ENCODE measurements around the gene LSAMP.
A peak's percentile ranks its signal among the peaks of the same experiment; 100 is the strongest.
"Not testable (repeated sequence)": the region's sequence is repeated elsewhere in the genome, so short reads cannot be mapped to it uniquely, and the experiment has no call there.

Gene LSAMP

DNA sequence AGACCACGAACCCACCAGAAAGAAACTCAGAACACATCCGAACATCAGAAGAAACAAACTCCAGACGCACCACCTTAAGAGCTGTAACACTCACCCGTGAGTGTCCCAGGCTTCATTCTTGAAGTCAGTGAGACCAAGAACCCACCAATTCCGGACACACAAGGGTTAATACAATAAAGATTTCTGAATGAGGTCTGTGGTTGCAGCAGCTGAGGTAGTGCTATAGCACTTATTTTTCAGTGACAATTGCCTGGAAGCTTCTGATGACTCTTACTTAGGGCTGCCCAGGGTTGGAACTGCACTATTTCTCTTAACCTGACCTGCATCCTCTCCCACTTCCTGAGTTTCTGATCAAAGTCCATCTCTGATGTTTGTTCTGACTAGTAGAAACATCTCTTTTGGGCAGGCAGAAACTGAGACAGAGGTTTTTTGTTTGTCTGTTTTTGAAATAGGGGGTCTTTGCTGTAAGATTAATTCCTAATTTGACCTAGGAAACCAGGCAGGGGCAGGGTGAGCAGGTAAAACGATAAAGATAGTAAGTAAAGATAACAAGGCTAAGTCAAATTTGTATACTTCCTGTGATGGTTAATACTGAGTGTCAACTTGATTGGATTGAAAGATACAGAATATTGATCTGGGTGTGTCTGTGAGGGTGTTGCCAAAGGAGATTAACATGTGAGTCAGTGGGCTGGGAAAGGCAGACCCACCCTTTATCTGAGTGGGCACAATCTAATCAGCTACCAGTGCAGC is 652.9 kb downstream of the LSAMP start:
- Histone ChIP-seq H3K4me1 (ENCODE audit: control insufficient read depth, low read depth, low read length) (no peaks in the 10 kb centered on the region), H3K9me3 (ENCODE audit: control insufficient read depth, low read depth, low read length) (no peaks in the 10 kb centered on the region), H3K27ac (ENCODE audit: low read length) (no peak overlapping the region), H3K9ac (ENCODE audit: low read length) (no peak overlapping the region), H3K36me3 (ENCODE audit: control insufficient read depth, low read depth, low read length) (no peaks in the 10 kb centered on the region), H3K27me3 (ENCODE audit: control insufficient read depth, insufficient read depth, low read length) (no peaks in the 10 kb centered on the region), H3K4me3 (ENCODE audit: low read length) (no peak overlapping the region)

DNA sequence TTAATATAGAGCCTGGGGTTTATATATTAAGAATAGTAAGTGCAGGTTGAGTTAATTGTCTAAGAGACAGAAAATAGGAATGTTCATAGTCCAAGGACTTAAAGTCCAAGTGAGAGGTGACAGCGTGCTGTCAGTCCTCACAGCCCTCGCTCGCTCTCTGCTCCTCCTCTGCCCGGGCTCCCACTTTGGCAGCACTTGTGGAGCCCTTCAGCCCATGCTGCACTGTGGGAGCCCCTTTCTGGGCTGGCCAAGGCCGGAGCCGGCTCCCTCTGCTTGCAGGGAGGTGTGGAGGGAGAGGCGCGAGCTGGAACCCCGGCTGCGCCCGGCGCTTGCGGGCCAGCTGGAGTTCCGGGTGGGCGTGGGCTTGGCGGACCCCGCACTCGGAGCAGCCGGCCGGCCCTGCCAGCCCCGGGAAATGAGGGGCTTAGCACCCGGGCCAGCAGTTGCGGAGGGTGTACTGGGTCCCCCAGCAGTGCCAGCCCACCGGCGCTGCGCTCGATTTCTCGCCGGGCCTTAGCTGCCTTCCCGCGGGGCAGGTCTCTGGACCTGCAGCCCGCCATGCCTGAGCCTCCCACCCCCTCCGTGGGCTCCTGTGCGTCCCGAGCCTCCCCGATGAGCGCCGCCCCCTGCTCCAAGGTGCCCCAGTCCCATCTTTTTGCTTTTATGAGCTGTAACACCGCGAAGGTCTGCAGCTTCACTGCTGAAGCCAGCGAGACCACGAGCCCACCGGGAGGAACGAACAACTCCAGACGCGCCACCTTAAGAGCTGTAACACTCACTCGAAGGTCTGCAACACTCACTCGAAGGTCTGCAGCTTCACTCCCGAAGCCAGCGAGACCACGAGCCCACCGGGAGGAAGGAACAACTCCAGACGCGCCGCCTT is 653.8 kb downstream of the LSAMP start:
- not testable (repeated sequence) for H3K27me3 ChIP-seq (ENCODE audit: control insufficient read depth, insufficient read depth, low read length); H3K9ac ChIP-seq (ENCODE audit: low read length); H3K27ac ChIP-seq (ENCODE audit: low read length); H3K36me3 ChIP-seq (ENCODE audit: control insufficient read depth, low read depth, low read length); H3K9me3 ChIP-seq (ENCODE audit: control insufficient read depth, low read depth, low read length); H3K4me1 ChIP-seq (ENCODE audit: control insufficient read depth, low read depth, low read length); H3K4me3 ChIP-seq (ENCODE audit: low read length)

DNA sequence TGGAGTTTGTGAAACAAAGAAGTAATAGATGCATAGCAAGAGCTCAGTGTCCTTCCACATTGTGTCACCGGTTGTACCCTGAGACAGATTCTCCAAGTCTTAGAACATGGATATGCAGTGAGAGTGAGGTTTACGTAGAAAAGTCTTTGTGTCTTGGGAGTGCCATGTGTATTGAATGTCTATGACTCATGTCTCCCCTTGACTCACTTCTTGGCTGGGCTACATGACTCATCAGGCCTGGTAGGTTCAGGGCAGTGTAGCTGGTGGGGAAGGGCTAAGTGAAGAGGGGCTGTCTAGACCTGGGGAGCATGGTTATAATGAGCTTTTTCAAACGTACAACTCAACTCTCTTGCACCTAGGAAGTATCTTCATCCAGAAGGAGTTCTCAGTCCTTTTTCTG is 654.5 kb downstream of the LSAMP start:
- H3K4me1 ChIP-seq (ENCODE audit: control insufficient read depth, low read depth, low read length) = no peaks in the 10 kb centered on the region
- H3K27ac ChIP-seq (ENCODE audit: low read length) = no peak overlapping the region

DNA sequence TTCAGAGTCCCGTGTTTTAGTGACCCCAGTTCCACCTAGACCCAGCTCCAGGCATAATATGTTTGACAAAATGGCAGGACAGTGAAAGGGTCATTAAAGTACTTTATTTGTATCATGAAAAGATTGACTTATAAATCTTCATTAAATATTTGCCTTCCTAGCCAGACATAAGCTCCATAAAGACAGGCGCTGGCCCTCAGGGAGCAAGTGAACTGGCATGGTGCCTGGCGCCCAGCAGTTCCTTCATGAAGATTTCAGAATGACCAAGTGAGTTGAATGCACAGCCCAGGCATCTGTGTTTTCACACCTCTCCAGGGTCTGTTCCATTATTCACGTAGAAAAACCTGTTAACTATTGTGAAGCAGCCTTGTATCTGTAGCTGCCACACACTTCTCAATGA is 655.8 kb downstream of the LSAMP start:
- Histone ChIP-seq H3K27me3 (ENCODE audit: control insufficient read depth, insufficient read depth, low read length) (peaks cover 4% of the 10 kb centered on the region), H3K4me1 (ENCODE audit: control insufficient read depth, low read depth, low read length) (peaks cover 10% of the 10 kb centered on the region), H3K27ac (ENCODE audit: low read length) (no peak overlapping the region), H3K4me3 (ENCODE audit: low read length) (no peak overlapping the region), H3K9ac (ENCODE audit: low read length) (no peak overlapping the region), H3K9me3 (ENCODE audit: control insufficient read depth, low read depth, low read length) (no peaks in the 10 kb centered on the region), H3K36me3 (ENCODE audit: control insufficient read depth, low read depth, low read length) (no peaks in the 10 kb centered on the region)

More for the DNA sequence above, 654.5 kb downstream of the LSAMP start:
- H3K9me3 ChIP-seq (ENCODE audit: control insufficient read depth, low read depth, low read length) = no peaks in the 10 kb centered on the region
- no peak overlapping the region for H3K4me3 ChIP-seq (ENCODE audit: low read length)
- no peak overlapping the region for H3K9ac ChIP-seq (ENCODE audit: low read length)
- peaks cover under 1% of the 10 kb centered on the region for H3K27me3 ChIP-seq (ENCODE audit: control insufficient read depth, insufficient read depth, low read length)
- H3K36me3 ChIP-seq (ENCODE audit: control insufficient read depth, low read depth, low read length) = no peaks in the 10 kb centered on the region

DNA sequence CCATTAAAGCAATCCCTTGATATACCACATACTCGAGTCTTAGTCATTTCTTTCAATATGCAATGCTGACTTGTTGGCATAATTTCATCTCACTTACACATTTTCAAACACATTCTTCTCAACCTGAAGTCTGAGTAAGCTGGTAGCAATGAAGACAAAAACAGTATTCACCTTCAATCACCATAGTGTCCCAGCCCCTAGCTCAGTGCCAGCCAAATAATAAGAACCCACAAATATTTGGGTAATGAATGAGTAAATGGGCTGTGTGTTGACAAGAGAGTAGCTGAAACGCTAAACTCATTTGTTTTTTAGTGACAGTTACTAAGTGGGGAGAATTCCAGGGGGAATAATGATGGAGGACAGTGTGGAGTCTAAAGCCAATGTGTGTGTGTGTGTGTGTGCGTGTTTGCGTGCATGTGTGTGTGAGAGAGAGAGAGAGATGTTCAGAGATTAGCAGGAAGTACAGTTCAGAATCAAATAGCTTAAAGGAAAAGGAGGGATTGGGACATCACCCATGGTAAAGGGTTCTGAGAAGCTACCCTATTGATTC is 656.3 kb downstream of the LSAMP start:
- Histone ChIP-seq H3K27me3 (ENCODE audit: control insufficient read depth, insufficient read depth, low read length) (peaks cover 4% of the 10 kb centered on the region), H3K27ac (ENCODE audit: low read length) (no peak overlapping the region), H3K9ac (ENCODE audit: low read length) (no peak overlapping the region), H3K9me3 (ENCODE audit: control insufficient read depth, low read depth, low read length) (no peaks in the 10 kb centered on the region), H3K4me3 (ENCODE audit: low read length) (no peak overlapping the region), H3K4me1 (ENCODE audit: control insufficient read depth, low read depth, low read length) (peaks cover 10% of the 10 kb centered on the region), H3K36me3 (ENCODE audit: control insufficient read depth, low read depth, low read length) (no peaks in the 10 kb centered on the region)

DNA sequence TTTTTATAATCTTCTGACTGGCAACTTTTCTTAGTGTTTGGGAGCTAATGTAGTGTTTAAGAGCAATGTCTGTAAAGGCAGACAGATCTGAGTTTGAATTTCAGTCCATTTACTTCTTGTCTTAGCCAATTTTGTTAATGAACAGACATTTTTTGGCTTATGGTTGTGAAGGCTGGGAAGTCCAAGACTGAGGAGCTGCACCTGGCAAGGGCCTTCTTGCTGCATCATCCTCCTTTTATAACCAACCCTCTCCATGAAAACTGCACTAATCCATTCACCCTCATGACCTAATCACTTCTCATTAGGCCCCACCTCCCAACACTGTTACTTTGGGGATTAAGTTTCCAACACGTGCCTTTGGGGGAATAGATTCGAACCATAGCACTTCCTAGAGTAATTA is 657.5 kb downstream of the LSAMP start:
- H3K9ac ChIP-seq (ENCODE audit: low read length) = no peak overlapping the region
- H3K9me3 ChIP-seq (ENCODE audit: control insufficient read depth, low read depth, low read length) = no peaks in the 10 kb centered on the region
- H3K4me1 ChIP-seq (ENCODE audit: control insufficient read depth, low read depth, low read length) = peaks cover 10% of the 10 kb centered on the region
- peaks cover 4% of the 10 kb centered on the region for H3K27me3 ChIP-seq (ENCODE audit: control insufficient read depth, insufficient read depth, low read length)
- no peak overlapping the region for H3K4me3 ChIP-seq (ENCODE audit: low read length)
- no peak overlapping the region for H3K27ac ChIP-seq (ENCODE audit: low read length)
- H3K36me3 ChIP-seq (ENCODE audit: control insufficient read depth, low read depth, low read length) = no peaks in the 10 kb centered on the region

DNA sequence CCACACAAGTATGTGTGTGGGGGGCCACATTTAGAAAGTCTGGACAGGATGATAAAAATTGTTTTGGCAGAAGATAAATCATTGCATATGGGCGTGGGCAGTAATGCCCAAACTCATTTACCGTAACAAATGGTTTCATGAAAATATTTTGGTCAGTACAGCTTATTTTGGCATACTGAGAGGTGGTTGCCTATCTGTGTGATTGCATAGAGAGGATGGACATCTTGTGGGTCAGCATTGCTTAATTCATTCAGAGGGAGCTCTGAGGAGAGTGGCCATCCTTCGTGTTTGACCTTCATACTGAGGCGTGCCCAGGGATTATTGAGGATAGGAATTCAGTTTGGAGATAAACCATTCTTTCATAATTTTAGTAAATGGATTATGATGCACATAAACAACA is 659.5 kb downstream of the LSAMP start:
- no peaks in the 10 kb centered on the region for H3K36me3 ChIP-seq (ENCODE audit: control insufficient read depth, low read depth, low read length)
- H3K4me1 ChIP-seq (ENCODE audit: control insufficient read depth, low read depth, low read length) = peaks cover 10% of the 10 kb centered on the region
- no peaks in the 10 kb centered on the region for H3K9me3 ChIP-seq (ENCODE audit: control insufficient read depth, low read depth, low read length)
- H3K27me3 ChIP-seq (ENCODE audit: control insufficient read depth, insufficient read depth, low read length) = peaks cover 4% of the 10 kb centered on the region
- no peak overlapping the region for H3K9ac ChIP-seq (ENCODE audit: low read length)
- H3K27ac ChIP-seq (ENCODE audit: low read length) = no peak overlapping the region
- no peak overlapping the region for H3K4me3 ChIP-seq (ENCODE audit: low read length)

DNA sequence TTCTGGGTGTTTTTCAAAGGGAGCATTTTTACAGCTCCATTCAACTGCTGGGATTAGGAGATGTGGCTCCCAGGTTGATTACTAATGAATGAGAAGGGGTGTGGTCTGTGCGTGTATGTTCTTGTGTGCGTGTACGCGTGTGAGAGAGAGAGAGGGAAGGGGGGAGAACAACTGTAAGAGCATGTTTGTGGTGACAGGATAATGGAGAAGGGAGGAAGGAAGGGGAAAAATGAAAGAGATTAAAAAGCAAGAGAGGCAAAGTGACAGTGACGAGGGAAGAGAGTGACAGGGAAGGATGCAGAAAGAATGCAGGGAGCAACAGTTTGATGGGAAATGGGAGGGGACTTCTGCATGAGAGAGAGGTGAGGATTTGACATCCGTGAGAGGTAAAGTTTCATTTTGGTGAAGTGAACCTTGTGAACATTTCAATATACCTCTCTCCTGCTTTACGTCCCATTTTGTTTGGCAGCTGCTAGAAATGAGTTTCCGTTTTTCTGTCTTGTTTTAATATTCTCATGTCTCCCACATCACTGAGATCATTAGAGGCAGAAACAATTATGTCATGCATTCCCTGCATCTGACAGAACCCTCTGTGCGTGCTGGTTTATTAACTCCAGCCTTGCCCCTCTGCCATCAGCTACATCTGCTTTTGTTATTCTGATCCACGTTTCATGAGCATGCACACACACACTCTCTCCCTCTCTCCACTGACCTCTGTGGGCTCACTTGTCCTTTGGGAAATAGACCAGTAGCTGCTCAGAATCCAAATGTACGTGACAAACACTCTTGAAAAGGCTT is 660.3 kb downstream of the LSAMP start:
- Histone ChIP-seq H3K27me3 (ENCODE audit: control insufficient read depth, insufficient read depth, low read length) (peaks cover 4% of the 10 kb centered on the region), H3K36me3 (ENCODE audit: control insufficient read depth, low read depth, low read length) (no peaks in the 10 kb centered on the region), H3K9ac (ENCODE audit: low read length) (no peak overlapping the region), H3K9me3 (ENCODE audit: control insufficient read depth, low read depth, low read length) (no peaks in the 10 kb centered on the region), H3K4me1 (ENCODE audit: control insufficient read depth, low read depth, low read length) (peaks cover 10% of the 10 kb centered on the region), H3K4me3 (ENCODE audit: low read length) (peak overlapping the region; percentile 70), H3K27ac (ENCODE audit: low read length) (no peak overlapping the region)

DNA sequence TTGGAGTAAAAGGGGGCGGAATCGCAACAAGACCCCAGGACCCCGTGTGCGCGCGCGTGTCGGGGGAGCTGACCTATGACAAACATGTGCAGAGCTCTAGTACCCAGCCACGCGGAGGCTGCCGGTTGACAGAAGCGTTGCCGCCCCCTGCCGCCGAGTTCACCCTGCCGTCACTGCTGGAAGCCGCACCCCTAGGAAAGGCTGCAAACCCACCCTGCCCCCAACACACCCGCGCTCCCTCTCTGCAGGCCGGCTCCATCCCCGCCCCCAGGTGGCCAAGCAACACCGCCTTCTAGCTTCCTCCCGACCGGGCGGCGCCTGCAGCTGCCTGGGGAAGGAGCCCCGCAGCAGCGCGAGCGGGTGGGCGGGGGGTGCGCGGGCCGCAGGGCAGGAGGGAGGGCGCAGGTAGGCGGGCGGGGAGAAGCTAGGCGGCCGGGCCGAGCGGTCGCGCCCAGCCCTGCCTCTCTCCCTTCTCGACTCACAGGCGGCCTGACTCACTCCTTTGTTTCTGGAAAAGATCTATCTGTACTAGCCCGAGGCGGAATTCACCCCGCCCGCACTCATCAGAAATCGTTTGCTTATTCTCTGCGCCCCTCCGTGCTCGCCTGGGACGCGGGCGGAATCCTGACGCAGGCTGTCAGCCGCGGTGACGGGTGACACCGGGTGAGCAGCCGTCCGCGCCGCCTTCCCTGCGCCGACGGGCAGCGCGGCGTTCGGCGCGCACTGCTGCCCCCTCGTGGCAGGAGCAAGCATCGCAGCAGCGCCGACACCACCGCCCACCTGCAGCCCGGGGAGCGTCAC is 661.1 kb downstream of the LSAMP start:
- peak overlapping the region; percentile 45 for H3K9ac ChIP-seq (ENCODE audit: low read length)
- H3K27ac ChIP-seq (ENCODE audit: low read length) = no peak overlapping the region
- H3K4me1 ChIP-seq (ENCODE audit: control insufficient read depth, low read depth, low read length) = peaks cover 10% of the 10 kb centered on the region
- peaks cover 4% of the 10 kb centered on the region for H3K27me3 ChIP-seq (ENCODE audit: control insufficient read depth, insufficient read depth, low read length)
- H3K36me3 ChIP-seq (ENCODE audit: control insufficient read depth, low read depth, low read length) = no peaks in the 10 kb centered on the region
- no peaks in the 10 kb centered on the region for H3K9me3 ChIP-seq (ENCODE audit: control insufficient read depth, low read depth, low read length)
- peak overlapping the region; percentile 70 for H3K4me3 ChIP-seq (ENCODE audit: low read length)

DNA sequence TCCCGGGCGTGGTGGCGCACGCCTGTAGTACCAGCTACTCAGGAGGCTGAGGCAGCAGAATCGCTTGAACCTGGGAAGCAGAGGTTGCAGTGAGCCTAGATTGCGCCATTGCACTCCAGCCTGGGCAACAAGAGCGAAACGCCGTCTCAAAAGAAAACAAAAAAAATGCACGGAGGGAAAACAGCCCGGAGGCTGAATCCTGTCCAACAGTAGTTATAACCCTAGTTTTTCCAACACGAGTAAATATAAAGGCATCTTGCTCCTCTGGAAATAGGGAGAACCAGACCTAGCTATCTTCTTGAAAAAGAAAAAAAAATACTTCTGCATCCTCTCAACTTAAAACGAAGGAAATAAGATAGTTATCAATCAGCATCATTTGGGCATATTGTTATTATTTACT is 661.9 kb downstream of the LSAMP start:
- not testable (repeated sequence) for H3K9me3 ChIP-seq (ENCODE audit: control insufficient read depth, low read depth, low read length); H3K27me3 ChIP-seq (ENCODE audit: control insufficient read depth, insufficient read depth, low read length); H3K4me1 ChIP-seq (ENCODE audit: control insufficient read depth, low read depth, low read length); H3K9ac ChIP-seq (ENCODE audit: low read length); H3K36me3 ChIP-seq (ENCODE audit: control insufficient read depth, low read depth, low read length); H3K27ac ChIP-seq (ENCODE audit: low read length)
- H3K4me3 ChIP-seq (ENCODE audit: low read length) = peak overlapping the region; percentile 70
